ENCODE data around the gene FAM20C.

FAM20C gene

DNA sequence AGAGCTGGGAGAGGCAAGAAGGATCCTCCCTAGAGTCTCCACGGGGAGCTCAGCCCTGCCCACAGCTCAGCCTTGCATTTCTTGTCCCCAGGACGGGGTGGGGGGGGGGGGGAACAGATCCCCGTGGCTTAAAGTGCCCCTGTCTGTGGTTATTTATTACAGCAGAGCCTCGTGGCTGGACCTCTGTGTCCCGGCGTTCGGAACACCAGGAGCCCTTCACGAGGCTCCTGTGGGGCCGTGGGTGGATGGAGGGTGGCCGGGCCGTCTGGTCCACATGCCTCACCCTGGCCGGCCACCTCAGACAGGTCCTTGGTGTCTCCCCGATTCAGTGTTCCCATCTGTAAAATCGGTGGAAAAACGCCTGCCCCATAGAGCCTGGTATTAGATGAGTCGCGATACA, 37.9 kb downstream of the FAM20C start:
- no peak for TF ChIP-seq POLR2AphosphoS5 (IDR thresholded peaks at IDR 0.05; ENCODE audit: low read depth)
- no peak for TF ChIP-seq SPI1 (IDR thresholded peaks at IDR 0.05; ENCODE audit: borderline replicate concordance, low read depth)
- no peak for TF ChIP-seq GABPA (IDR thresholded peaks at IDR 0.05; ENCODE audit: low read depth)
- TF ChIP-seq CTCF (IDR thresholded peaks at IDR 0.05; ENCODE audit: insufficient read depth, low read length): no peak
- TF ChIP-seq, protein P1, sequence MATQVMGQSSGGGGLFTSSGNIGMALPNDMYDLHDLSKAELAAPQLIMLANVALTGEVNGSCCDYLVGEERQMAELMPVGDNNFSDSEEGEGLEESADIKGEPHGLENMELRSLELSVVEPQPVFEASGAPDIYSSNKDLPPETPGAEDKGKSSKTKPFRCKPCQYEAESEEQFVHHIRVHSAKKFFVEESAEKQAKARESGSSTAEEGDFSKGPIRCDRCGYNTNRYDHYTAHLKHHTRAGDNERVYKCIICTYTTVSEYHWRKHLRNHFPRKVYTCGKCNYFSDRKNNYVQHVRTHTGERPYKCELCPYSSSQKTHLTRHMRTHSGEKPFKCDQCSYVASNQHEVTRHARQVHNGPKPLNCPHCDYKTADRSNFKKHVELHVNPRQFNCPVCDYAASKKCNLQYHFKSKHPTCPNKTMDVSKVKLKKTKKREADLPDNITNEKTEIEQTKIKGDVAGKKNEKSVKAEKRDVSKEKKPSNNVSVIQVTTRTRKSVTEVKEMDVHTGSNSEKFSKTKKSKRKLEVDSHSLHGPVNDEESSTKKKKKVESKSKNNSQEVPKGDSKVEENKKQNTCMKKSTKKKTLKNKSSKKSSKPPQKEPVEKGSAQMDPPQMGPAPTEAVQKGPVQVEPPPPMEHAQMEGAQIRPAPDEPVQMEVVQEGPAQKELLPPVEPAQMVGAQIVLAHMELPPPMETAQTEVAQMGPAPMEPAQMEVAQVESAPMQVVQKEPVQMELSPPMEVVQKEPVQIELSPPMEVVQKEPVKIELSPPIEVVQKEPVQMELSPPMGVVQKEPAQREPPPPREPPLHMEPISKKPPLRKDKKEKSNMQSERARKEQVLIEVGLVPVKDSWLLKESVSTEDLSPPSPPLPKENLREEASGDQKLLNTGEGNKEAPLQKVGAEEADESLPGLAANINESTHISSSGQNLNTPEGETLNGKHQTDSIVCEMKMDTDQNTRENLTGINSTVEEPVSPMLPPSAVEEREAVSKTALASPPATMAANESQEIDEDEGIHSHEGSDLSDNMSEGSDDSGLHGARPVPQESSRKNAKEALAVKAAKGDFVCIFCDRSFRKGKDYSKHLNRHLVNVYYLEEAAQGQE (IDR thresholded peaks at IDR 0.05; ENCODE audit: insufficient replicate concordance, low read depth): no peak
- no peak for DNase-seq (ENCODE audit: low read depth in 1 of 2, low spot score in 1 of 2)
- no peak overlapping the region for H3K4me3 ChIP-seq (replicated peaks; ENCODE audit: insufficient read depth, low read length)
- H3K27me3 ChIP-seq (ENCODE audit: insufficient read depth, poor library complexity, severe bottlenecking): no peaks in the 10 kb centered on the region
- no peak overlapping the region for H3K27ac ChIP-seq (replicated peaks)

GRCh38 chr7:231030-231857, 38.9 kb downstream of the FAM20C start:
- H3K27me3 ChIP-seq (ENCODE audit: insufficient read depth, poor library complexity, severe bottlenecking): no peaks in the 10 kb centered on the region

GRCh38 chr7:231858-232246, 39.5 kb downstream of the FAM20C start:
- TF ChIP-seq SPI1 (IDR thresholded peaks at IDR 0.05; ENCODE audit: borderline replicate concordance, low read depth) (no peak), POLR2AphosphoS5 (IDR thresholded peaks at IDR 0.05; ENCODE audit: low read depth) (no peak), CTCF (IDR thresholded peaks at IDR 0.05; ENCODE audit: insufficient read depth, low read length) (no peak), GABPA (IDR thresholded peaks at IDR 0.05; ENCODE audit: low read depth) (no peak)
- TF ChIP-seq, protein P1 (IDR thresholded peaks at IDR 0.05; ENCODE audit: insufficient replicate concordance, low read depth): no peak
- Histone ChIP-seq H3K27ac (replicated peaks) (no peak overlapping the region), H3K4me3 (replicated peaks; ENCODE audit: insufficient read depth, low read length) (no peak overlapping the region), H3K27me3 (ENCODE audit: insufficient read depth, poor library complexity, severe bottlenecking) (no peaks in the 10 kb centered on the region)
- no peak for DNase-seq (ENCODE audit: low read depth in 1 of 2, low spot score in 1 of 2)

More at GRCh38 chr7:231030-231857, 38.9 kb downstream of the FAM20C start:
- DNase-seq (ENCODE audit: low read depth in 1 of 2, low spot score in 1 of 2): no peak
- TF ChIP-seq SPI1 (IDR thresholded peaks at IDR 0.05; ENCODE audit: borderline replicate concordance, low read depth): no peak
- no peak for TF ChIP-seq GABPA (IDR thresholded peaks at IDR 0.05; ENCODE audit: low read depth)
- TF ChIP-seq, protein P1 (IDR thresholded peaks at IDR 0.05; ENCODE audit: insufficient replicate concordance, low read depth): no peak
- no peak for TF ChIP-seq CTCF (IDR thresholded peaks at IDR 0.05; ENCODE audit: insufficient read depth, low read length)
- no peak overlapping the region for H3K4me3 ChIP-seq (replicated peaks; ENCODE audit: insufficient read depth, low read length)
- H3K27ac ChIP-seq (replicated peaks): no peak overlapping the region

Data from HL-60 (cell line).